Lower lobe of right lung (tissue), 2 donors: ENCODE measurements around the gene IL17D. TPM values are rescaled to one million over a fixed set of nuclear protein-coding genes. Genes with fewer than 3 reads are reported as not detected.

Source experiments
- ATAC-seq, 2 donors: fragments of 200-7000 bp; cut with Tn5 transposase; one replicate each; pipeline ENCODE4 v1.9.1; 2020 to 2022; ENCODE audit warnings: mild to moderate bottlenecking in 2 of 2, moderate library complexity in 2 of 2
- DNase-seq: peaks from one replicate; pipeline ENCODE4 v3.0.0-alpha.2; 2020
- H3K27ac ChIP-seq: fragments of 200-600 bp; one replicate; pipeline ENCODE4 v1.8.0; 2022
- H3K27me3 ChIP-seq: fragments of 200-600 bp; one replicate; pipeline ENCODE4 v1.8.0; 2022; ENCODE audit warnings: low read depth
- H3K36me3 ChIP-seq: fragments of 200-600 bp; one replicate; pipeline ENCODE4 v1.8.0; 2022; ENCODE audit warnings: mild to moderate bottlenecking
- H3K4me1 ChIP-seq: fragments of 200-600 bp; one replicate; pipeline ENCODE4 v1.8.0; 2022
- H3K4me3 ChIP-seq: fragments of 200-600 bp; one replicate; pipeline ENCODE4 v1.8.0; 2022; ENCODE audit warnings: mild to moderate bottlenecking
- H3K9me3 ChIP-seq: fragments of 200-600 bp; one replicate; pipeline ENCODE4 v1.8.0; 2022
- intact Hi-C: fragments of 100-400 bp; cut with DNase I; formaldehyde crosslinking; loops from one replicate; pipeline ENCODE4 v1.11.0; 2022
- total RNA-seq: library from RNA; stranded (reverse); fragmentation: NEBNext Ultra II Directional; extraction: Animal tissue kit (Norgen Biotek cat#: 25700); gene quantifications from one replicate; pipeline ENCODE4 v1.2.1, GENCODE V29; 2021
- TF ChIP-seq, protein P1 (sequence below): fragments of 200-600 bp; IDR thresholded peaks from one replicate; pipeline ENCODE4 v1.8.0; 2022; ENCODE audit warnings: antibody characterized with exemption, mild to moderate bottlenecking
- donor health status: DM: no; HTN: yes; CAD: no; lungs with severe emphysema.

Gene IL17D
- total RNA-seq, 1 donor from 2014 or later, result 1.5 TPM

DNA sequence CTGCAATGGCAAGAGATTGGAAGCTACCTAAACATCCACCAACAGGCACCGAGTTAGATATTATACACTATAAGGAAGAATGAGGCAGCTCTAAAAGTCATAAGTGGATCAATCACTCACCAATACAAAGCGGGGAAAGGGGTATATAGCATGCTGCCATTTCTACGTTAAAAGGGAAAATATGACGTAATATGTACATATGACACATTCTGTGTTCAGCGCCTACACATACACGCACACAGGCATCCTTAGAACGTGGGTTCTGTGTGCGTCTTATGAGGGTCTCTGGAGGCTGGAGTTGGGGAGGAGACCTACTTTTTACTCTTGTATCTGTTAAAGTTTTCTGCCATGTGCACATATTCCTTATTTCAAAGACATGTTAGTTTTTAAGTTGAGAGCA lies 5.9 kb downstream of the IL17D start:
- no peak overlapping the region for H3K4me3 ChIP-seq
- H3K4me1 ChIP-seq, result peaks cover 4% of the 10 kb centered on the region
- intact Hi-C loops, result no loop called here
- no peak overlapping the region for H3K27ac ChIP-seq
- TF ChIP-seq, protein P1, sequence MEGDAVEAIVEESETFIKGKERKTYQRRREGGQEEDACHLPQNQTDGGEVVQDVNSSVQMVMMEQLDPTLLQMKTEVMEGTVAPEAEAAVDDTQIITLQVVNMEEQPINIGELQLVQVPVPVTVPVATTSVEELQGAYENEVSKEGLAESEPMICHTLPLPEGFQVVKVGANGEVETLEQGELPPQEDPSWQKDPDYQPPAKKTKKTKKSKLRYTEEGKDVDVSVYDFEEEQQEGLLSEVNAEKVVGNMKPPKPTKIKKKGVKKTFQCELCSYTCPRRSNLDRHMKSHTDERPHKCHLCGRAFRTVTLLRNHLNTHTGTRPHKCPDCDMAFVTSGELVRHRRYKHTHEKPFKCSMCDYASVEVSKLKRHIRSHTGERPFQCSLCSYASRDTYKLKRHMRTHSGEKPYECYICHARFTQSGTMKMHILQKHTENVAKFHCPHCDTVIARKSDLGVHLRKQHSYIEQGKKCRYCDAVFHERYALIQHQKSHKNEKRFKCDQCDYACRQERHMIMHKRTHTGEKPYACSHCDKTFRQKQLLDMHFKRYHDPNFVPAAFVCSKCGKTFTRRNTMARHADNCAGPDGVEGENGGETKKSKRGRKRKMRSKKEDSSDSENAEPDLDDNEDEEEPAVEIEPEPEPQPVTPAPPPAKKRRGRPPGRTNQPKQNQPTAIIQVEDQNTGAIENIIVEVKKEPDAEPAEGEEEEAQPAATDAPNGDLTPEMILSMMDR, result no peak
- no peaks in the 10 kb centered on the region for H3K36me3 ChIP-seq
- ATAC-seq, result no peak
- H3K9me3 ChIP-seq, result no peaks in the 10 kb centered on the region
- H3K27me3 ChIP-seq, result no peaks in the 10 kb centered on the region
- DNase-seq, result no peak

DNA sequence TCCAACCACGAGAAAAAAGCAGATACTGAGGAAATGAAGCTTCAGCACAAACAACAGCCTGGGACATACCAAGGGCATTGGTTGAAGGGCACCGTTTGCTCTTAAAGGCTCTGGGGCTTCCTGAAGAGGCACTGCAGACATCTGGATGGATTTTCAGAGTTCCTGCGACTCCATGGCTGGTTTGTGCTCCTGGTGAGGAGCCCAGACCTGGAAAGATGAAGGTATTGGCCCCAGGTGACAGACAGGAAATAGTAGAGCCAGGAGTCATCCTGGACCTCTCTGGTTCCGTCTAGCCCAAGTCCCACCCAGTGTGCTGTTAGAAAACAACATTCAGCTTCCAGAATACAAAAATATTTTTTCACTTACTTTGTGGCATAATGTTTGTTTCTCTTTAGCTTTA lies 6.3 kb downstream of the IL17D start:
- no peak for DNase-seq
- no peaks in the 10 kb centered on the region for H3K9me3 ChIP-seq
- no peak overlapping the region for H3K4me3 ChIP-seq
- no peak for ATAC-seq
- no peaks in the 10 kb centered on the region for H3K27me3 ChIP-seq
- intact Hi-C loops, result loop anchor here (5.0 kb wide), 1 partner anchor 118 kb away; no protein-coding TSS in a partner anchor
- no peak overlapping the region for H3K27ac ChIP-seq
- H3K4me1 ChIP-seq, result peaks cover 4% of the 10 kb centered on the region
- TF ChIP-seq, protein P1, result no peak
- H3K36me3 ChIP-seq, result no peaks in the 10 kb centered on the region

DNA sequence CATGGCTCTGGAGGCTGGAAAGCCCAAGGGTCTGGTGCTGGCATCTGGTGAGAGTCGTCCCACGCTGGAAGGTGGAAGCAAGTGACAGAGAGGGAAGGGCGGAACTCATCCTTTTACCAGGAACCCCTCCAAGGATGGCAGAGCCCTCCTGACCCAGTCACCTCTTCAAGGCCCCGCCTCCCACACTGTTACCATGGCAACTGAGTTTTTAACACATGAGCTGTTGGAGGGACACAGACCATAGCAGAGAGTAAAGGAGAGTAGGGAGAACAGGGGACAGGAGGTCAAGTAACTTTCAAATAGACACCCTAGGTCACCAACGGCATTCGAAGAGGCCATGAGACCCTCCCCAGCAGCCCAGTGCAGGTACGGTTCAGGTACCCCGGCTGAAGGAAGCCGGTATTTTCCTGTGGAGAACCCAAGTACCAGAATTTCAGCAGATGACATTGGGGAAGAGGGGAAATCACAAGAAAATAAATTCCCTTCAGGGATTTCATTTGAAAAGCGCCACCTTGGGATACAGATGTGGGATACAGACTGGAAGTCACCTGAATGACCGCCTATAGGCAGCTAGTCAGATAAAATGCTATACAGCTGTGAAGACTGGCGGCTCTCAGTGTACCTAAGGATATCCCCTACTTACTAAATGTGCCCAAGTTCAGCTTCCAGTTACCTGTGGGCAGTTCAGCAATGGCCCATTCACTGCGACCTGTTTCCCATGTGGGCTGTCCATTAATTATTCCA lies 8.0 kb downstream of the IL17D start:
- ATAC-seq, result no peak
- intact Hi-C loops, result loop anchor here (5.0 kb wide), 1 partner anchor 116 kb away; no protein-coding TSS in a partner anchor

GRCh38 chr13:20713014-20713376 lies 9.5 kb downstream of the IL17D start:
- Histone ChIP-seq H3K4me1 (peaks cover 4% of the 10 kb centered on the region), H3K9me3 (no peaks in the 10 kb centered on the region), H3K4me3 (peak overlapping the region; percentile 12), H3K27ac (no peak overlapping the region), H3K36me3 (no peaks in the 10 kb centered on the region), H3K27me3 (no peaks in the 10 kb centered on the region)
- DNase-seq (no peak), ATAC-seq (peak in 1 of 2 donors; percentile 31)
- intact Hi-C loops, result loop anchor here (5.0 kb wide), 1 partner anchor 114 kb away; no protein-coding TSS in a partner anchor
- TF ChIP-seq, protein P1, result no peak

More for the DNA sequence above, 8.0 kb downstream of the IL17D start:
- Histone ChIP-seq H3K9me3 (no peaks in the 10 kb centered on the region), H3K4me1 (peaks cover 4% of the 10 kb centered on the region), H3K27ac (no peak overlapping the region), H3K4me3 (no peak overlapping the region), H3K36me3 (no peaks in the 10 kb centered on the region), H3K27me3 (no peaks in the 10 kb centered on the region)
- TF ChIP-seq, protein P1, result no peak
- DNase-seq, result no peak

DNA sequence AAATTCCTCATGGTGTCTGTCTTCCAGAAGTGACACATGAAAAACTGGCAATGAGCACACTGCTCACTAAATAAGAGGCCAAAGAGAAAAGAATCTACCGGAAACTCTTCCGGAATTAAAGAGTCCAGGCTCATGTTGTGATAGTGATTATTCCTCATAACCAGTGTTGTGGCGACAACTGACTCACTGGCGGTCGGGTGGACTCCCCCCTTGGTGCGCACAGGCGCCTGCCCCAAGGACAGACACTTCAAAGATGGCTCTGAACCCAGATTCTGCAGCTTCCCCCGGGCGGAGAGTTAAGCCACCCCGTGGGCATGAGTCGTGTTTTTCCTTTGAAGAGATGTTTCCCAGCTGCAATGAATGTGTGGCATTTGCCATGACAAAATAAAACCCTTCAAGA lies 10.3 kb downstream of the IL17D start:
- Histone ChIP-seq H3K4me3 (no peak overlapping the region), H3K27me3 (no peaks in the 10 kb centered on the region), H3K27ac (no peak overlapping the region), H3K9me3 (no peaks in the 10 kb centered on the region), H3K4me1 (peaks cover 4% of the 10 kb centered on the region), H3K36me3 (no peaks in the 10 kb centered on the region)
- TF ChIP-seq, protein P1, result no peak
- intact Hi-C loops, result loop anchor here (5.0 kb wide), 1 partner anchor 114 kb away; no protein-coding TSS in a partner anchor
- DNase-seq (no peak), ATAC-seq (no peak)
